Thyroid gland (tissue), 4 donors: Measurements from ENCODE around the gene F2RL3.

Source experiments
- POLR2A ChIP-seq, 2 donors: fragments of 450-650 bp; IDR thresholded peaks; one replicate each; pipeline ENCODE4 v1.6.1; 2017; ENCODE audit warnings: antibody characterized with exemption in 2 of 2, mild to moderate bottlenecking in 2 of 2, moderate library complexity in 1 of 2
- TF ChIP-seq, protein P1 (sequence below), 6 experiments: fragments of 200-600 bp in 3 of 6; fragments of 450-650 bp in 3 of 6; sonication (generic) in 3 of 6; IDR thresholded peaks; one replicate each; pipeline ENCODE4 v1.5.1; 2016 to 2019; ENCODE audit warnings: antibody characterized with exemption in 6 of 6, mild to moderate bottlenecking in 2 of 6, inconsistent platforms in 1 of 6, moderate library complexity in 1 of 6

GRCh38 chr19:16861011-16861410, 27.8 kb upstream of the F2RL3 start:
- TF ChIP-seq, protein P1, sequence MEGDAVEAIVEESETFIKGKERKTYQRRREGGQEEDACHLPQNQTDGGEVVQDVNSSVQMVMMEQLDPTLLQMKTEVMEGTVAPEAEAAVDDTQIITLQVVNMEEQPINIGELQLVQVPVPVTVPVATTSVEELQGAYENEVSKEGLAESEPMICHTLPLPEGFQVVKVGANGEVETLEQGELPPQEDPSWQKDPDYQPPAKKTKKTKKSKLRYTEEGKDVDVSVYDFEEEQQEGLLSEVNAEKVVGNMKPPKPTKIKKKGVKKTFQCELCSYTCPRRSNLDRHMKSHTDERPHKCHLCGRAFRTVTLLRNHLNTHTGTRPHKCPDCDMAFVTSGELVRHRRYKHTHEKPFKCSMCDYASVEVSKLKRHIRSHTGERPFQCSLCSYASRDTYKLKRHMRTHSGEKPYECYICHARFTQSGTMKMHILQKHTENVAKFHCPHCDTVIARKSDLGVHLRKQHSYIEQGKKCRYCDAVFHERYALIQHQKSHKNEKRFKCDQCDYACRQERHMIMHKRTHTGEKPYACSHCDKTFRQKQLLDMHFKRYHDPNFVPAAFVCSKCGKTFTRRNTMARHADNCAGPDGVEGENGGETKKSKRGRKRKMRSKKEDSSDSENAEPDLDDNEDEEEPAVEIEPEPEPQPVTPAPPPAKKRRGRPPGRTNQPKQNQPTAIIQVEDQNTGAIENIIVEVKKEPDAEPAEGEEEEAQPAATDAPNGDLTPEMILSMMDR (IDR thresholded peaks at IDR 0.05), result no peak
- no peak for TF ChIP-seq POLR2A (IDR thresholded peaks at IDR 0.05)
